CD4-positive, alpha-beta T cell (primary cell): ENCODE results near the gene TCF12. TPM values are rescaled to one million over a fixed set of nuclear protein-coding genes. Genes with fewer than 3 reads are reported as not detected.

Experiments
- ATAC-seq: fragments of 200-7000 bp; cut with Tn5 transposase; one replicate; pipeline ENCODE4 v1.10.0; 2022; ENCODE audit warnings: mild to moderate bottlenecking; ENCODE audit not compliant: poor library complexity
- CTCF ChIA-PET: fragments of 350-600 bp; sonication (Branson Sonifier 250); formaldehyde crosslinking; loops from one replicate; lab custom pipeline; 2021; ENCODE audit warnings: antibody characterized with exemption, inconsistent platforms; lab: Charles Lee
- POLR2A ChIA-PET: fragments of 350-600 bp; sonication (Branson Sonifier 250); formaldehyde crosslinking; loops from one replicate; lab custom pipeline; 2021; ENCODE audit warnings: antibody characterized with exemption, inconsistent platforms; lab: Charles Lee
- DNase-seq, 14 experiments: peaks; one replicate each; pipeline ENCODE4 v3.0.0-alpha.2; 2013 to 2020; ENCODE audit warnings: mixed read lengths in 2 of 14
- H3K27ac ChIP-seq, 2 donors: one replicate each; pipeline versions ENCODE4 v1.5.1 to v1.7.0; 2013; ENCODE audit warnings: low read length in 2 of 2, low read depth in 1 of 2, mild to moderate bottlenecking in 1 of 2
- H3K27me3 ChIP-seq, 2 experiments: 1 replicate in 1 of 2; 2 replicates in 1 of 2; pipeline versions ENCODE4 v1.6.1 to v1.7.0; 2013; ENCODE audit warnings: low read length in 2 of 2, control low read depth in 1 of 2, mild to moderate bottlenecking in 1 of 2, moderate library complexity in 1 of 2; ENCODE audit not compliant: insufficient read depth in 2 of 2, control insufficient read depth in 1 of 2
- H3K36me3 ChIP-seq: one replicate; pipeline ENCODE4 v1.6.1; 2013; ENCODE audit warnings: low read length, control low read depth; ENCODE audit not compliant: insufficient read depth
- H3K4me1 ChIP-seq: one replicate; pipeline ENCODE4 v1.6.1; 2013; ENCODE audit warnings: low read length, control low read depth; ENCODE audit not compliant: insufficient read depth
- H3K4me3 ChIP-seq: one replicate; pipeline ENCODE4 v1.5.1; 2013; ENCODE audit warnings: mild to moderate bottlenecking, low read length, moderate library complexity
- H3K9me3 ChIP-seq, 2 experiments: 1 replicate in 1 of 2; 2 replicates in 1 of 2; pipeline versions ENCODE4 v1.6.1 to v1.7.0; 2013; ENCODE audit warnings: low read length in 2 of 2, mild to moderate bottlenecking in 2 of 2, control low read depth in 1 of 2, moderate library complexity in 1 of 2; ENCODE audit not compliant: control insufficient read depth in 1 of 2, insufficient read depth in 1 of 2
- H3K27ac Mint-ChIP-seq: one replicate; pipeline ENCODE4 v1.8.0; 2020; ENCODE audit warnings: mixed read lengths
- H3K27me3 Mint-ChIP-seq: one replicate; pipeline ENCODE4 v1.8.0; 2021; ENCODE audit warnings: mixed read lengths
- H3K36me3 Mint-ChIP-seq: one replicate; pipeline ENCODE4 v1.8.0; 2021; ENCODE audit warnings: low read depth, mixed read lengths
- H3K4me1 Mint-ChIP-seq: one replicate; pipeline ENCODE4 v1.8.0; 2021; ENCODE audit warnings: low read depth, mixed read lengths
- H3K4me3 Mint-ChIP-seq: one replicate; pipeline ENCODE4 v1.8.0; 2020; ENCODE audit warnings: mild to moderate bottlenecking, mixed read lengths
- H3K9me3 Mint-ChIP-seq: one replicate; pipeline ENCODE4 v1.8.0; 2020; ENCODE audit warnings: mixed read lengths
- intact Hi-C, 2 experiments: fragments of 100-400 bp; cut with DNase I in 1 of 2; cut with micrococcal nuclease in 1 of 2; formaldehyde crosslinking; loops; one replicate each; pipeline versions ENCODE4 v1.15.1 to v1.9.0; 2023 to 2025; cut with DNase I, micrococcal nuclease
- total RNA-seq, 174 experiments: library from RNA in 2 of 174; stranded (reverse) in 2 of 174; gene quantifications; one replicate each; pipeline ENCODE4 v1.2.3 and lab custom pipeline; 2021 to 2026
- TF ChIP-seq, protein P1 (sequence below): fragments of 200-600 bp; IDR thresholded peaks from one replicate; pipeline ENCODE4 v1.8.0; 2022; ENCODE audit warnings: antibody characterized with exemption, mild to moderate bottlenecking

TCF12 gene
- total RNA-seq, 2 experiments from 2014 or later, result 54.0 TPM

DNA sequence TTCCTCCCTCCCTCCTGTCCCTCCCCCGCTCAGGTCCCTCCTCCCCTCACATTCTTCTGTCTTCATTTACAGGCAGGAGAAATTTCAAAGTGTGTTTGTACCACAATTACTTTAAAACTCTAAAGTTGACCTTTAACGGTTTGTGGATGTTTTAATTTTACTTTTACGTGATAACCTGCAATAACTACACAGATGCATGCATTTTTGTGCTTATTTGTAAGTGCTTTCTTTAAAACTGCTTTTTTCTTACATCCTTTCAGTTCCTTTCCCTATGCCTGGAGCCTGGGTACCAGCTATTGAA lies 406.1 kb downstream of the TCF12 start:
- no peaks in the 10 kb centered on the region for H3K36me3 Mint-ChIP-seq
- ChIA-PET POLR2A (no interaction called here), CTCF (interaction anchor here (0.7 kb wide), 1 partner anchor 58 kb away, joined by 3 read pairs; no protein-coding TSS in a partner anchor)
- no peak overlapping the region for H3K4me3 Mint-ChIP-seq
- TF ChIP-seq, protein P1, sequence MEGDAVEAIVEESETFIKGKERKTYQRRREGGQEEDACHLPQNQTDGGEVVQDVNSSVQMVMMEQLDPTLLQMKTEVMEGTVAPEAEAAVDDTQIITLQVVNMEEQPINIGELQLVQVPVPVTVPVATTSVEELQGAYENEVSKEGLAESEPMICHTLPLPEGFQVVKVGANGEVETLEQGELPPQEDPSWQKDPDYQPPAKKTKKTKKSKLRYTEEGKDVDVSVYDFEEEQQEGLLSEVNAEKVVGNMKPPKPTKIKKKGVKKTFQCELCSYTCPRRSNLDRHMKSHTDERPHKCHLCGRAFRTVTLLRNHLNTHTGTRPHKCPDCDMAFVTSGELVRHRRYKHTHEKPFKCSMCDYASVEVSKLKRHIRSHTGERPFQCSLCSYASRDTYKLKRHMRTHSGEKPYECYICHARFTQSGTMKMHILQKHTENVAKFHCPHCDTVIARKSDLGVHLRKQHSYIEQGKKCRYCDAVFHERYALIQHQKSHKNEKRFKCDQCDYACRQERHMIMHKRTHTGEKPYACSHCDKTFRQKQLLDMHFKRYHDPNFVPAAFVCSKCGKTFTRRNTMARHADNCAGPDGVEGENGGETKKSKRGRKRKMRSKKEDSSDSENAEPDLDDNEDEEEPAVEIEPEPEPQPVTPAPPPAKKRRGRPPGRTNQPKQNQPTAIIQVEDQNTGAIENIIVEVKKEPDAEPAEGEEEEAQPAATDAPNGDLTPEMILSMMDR, result no peak
- peaks cover 5% of the 10 kb centered on the region for H3K27me3 Mint-ChIP-seq
- no peaks in the 10 kb centered on the region for H3K27me3 ChIP-seq
- no peak overlapping the region for H3K27ac ChIP-seq
- intact Hi-C loops, result no loop called here
- no peaks in the 10 kb centered on the region for H3K4me1 Mint-ChIP-seq
- no peak overlapping the region for H3K27ac Mint-ChIP-seq
- no peaks in the 10 kb centered on the region for H3K4me1 ChIP-seq
- no peak for ATAC-seq
- H3K9me3 Mint-ChIP-seq, result no peaks in the 10 kb centered on the region
- DNase-seq, result no peak
- H3K36me3 ChIP-seq, result no peaks in the 10 kb centered on the region
- peaks cover 0 to 2% of the 10 kb centered on the region in 2 experiments for H3K9me3 ChIP-seq
- no peak overlapping the region for H3K4me3 ChIP-seq

GRCh38 chr15:57324944-57325679 lies 406.7 kb downstream of the TCF12 start:
- ATAC-seq, result no peak
- Histone ChIP-seq H3K27ac (no peak overlapping the region), H3K36me3 (no peaks in the 10 kb centered on the region), H3K9me3 (no peaks in the 10 kb centered on the region), H3K27me3 (peaks cover 0 to under 1% of the 10 kb centered on the region in 2 experiments), H3K4me3 (no peak overlapping the region), H3K4me1 (no peaks in the 10 kb centered on the region)
- no peak for DNase-seq
- TF ChIP-seq, protein P1, result no peak
- no peaks in the 10 kb centered on the region for H3K36me3 Mint-ChIP-seq
- H3K4me3 Mint-ChIP-seq, result no peak overlapping the region
- no peak overlapping the region for H3K27ac Mint-ChIP-seq
- peaks cover 8% of the 10 kb centered on the region for H3K27me3 Mint-ChIP-seq
- CTCF ChIA-PET, result interaction anchor here (0.7 kb wide), 1 partner anchor 58 kb away, joined by 3 read pairs; no protein-coding TSS in a partner anchor
- H3K9me3 Mint-ChIP-seq, result no peaks in the 10 kb centered on the region
- H3K4me1 Mint-ChIP-seq, result no peaks in the 10 kb centered on the region
- POLR2A ChIA-PET, result no interaction called here
- intact Hi-C loops, result no loop called here

GRCh38 chr15:57326196-57326595 lies 407.8 kb downstream of the TCF12 start:
- no peaks in the 10 kb centered on the region for H3K36me3 ChIP-seq
- POLR2A ChIA-PET, result no interaction called here

More at GRCh38 chr15:57326196-57326595, 407.8 kb downstream of the TCF12 start:
- no peak for DNase-seq
- TF ChIP-seq, protein P1, result no peak
- H3K27me3 Mint-ChIP-seq, result peaks cover 8% of the 10 kb centered on the region
- no peaks in the 10 kb centered on the region for H3K9me3 Mint-ChIP-seq
- Histone ChIP-seq H3K27me3 (peaks cover 0 to 6% of the 10 kb centered on the region in 2 experiments), H3K4me1 (no peaks in the 10 kb centered on the region), H3K9me3 (no peaks in the 10 kb centered on the region), H3K4me3 (no peak overlapping the region), H3K27ac (no peak overlapping the region)
- no peak for ATAC-seq
- no peak overlapping the region for H3K27ac Mint-ChIP-seq
- no peaks in the 10 kb centered on the region for H3K36me3 Mint-ChIP-seq
- H3K4me3 Mint-ChIP-seq, result no peak overlapping the region
- CTCF ChIA-PET, result interaction anchor here (0.7 kb wide), 1 partner anchor 127 kb away, joined by 5 read pairs; no protein-coding TSS in a partner anchor
- no peaks in the 10 kb centered on the region for H3K4me1 Mint-ChIP-seq
- intact Hi-C loops, result no loop called here
